Dendritic cell treated with granulocyte-macrophage colony-stimulating factor and Interleukin-4, amounts not matched to agents 40 ng/mL and 50 ng/mL, for 4 days (primary cell): ENCODE measurements around the gene CSRNP3.

Experiments
- H3K27ac Mint-ChIP-seq: one replicate; pipeline ENCODE4 v1.8.0; 2022; ENCODE audit warnings: mild to moderate bottlenecking, mixed read lengths
- H3K27me3 Mint-ChIP-seq: one replicate; pipeline ENCODE4 v1.8.0; 2022; ENCODE audit warnings: mild to moderate bottlenecking, mixed read lengths
- H3K36me3 Mint-ChIP-seq: one replicate; pipeline ENCODE4 v1.8.0; 2022; ENCODE audit warnings: low read depth, mixed read lengths
- H3K4me1 Mint-ChIP-seq: one replicate; pipeline ENCODE4 v1.8.0; 2022; ENCODE audit warnings: low read depth, mixed read lengths
- H3K4me3 Mint-ChIP-seq: one replicate; pipeline ENCODE4 v1.8.0; 2022; ENCODE audit warnings: mild to moderate bottlenecking, moderate library complexity, mixed read lengths
- H3K9me3 Mint-ChIP-seq: one replicate; pipeline ENCODE4 v1.8.0; 2022; ENCODE audit warnings: mixed read lengths
- intact Hi-C: fragments of 100-400 bp; cut with micrococcal nuclease; formaldehyde crosslinking; loops from one replicate; pipeline ENCODE4 v1.15.0; 2022

The CSRNP3 gene

GRCh38 chr2:165469417-165469816, at the start of gene CSRNP3:
Gene CSRNP3 (plus strand): TSS chr2:165469698. CDS start chr2:165595066, 125,368 bp downstream.
- Mint-ChIP-seq H3K27ac (no peak within 1 kb of the TSS), H3K4me1 (no peaks in the 10 kb centered on the region), H3K4me3 (no peak within 1 kb of the TSS), H3K9me3 (no peaks in the 10 kb centered on the region), H3K27me3 (no peaks in the 10 kb centered on the region), H3K36me3 (no peaks in the 10 kb centered on the region)
- intact Hi-C loops, result no loop called here

GRCh38 chr2:165420231-165420630, 49.3 kb upstream of the CSRNP3 start:
- Mint-ChIP-seq H3K9me3 (peaks cover 47% of the 10 kb centered on the region), H3K36me3 (no peaks in the 10 kb centered on the region), H3K4me1 (no peaks in the 10 kb centered on the region), H3K27ac (no peak overlapping the region), H3K4me3 (no peak overlapping the region), H3K27me3 (no peaks in the 10 kb centered on the region)
- intact Hi-C loops, result no loop called here

GRCh38 chr2:165423081-165423480, 46.4 kb upstream of the CSRNP3 start:
- H3K9me3 Mint-ChIP-seq, result peaks cover 27% of the 10 kb centered on the region
- no peak overlapping the region for H3K27ac Mint-ChIP-seq
- no peak overlapping the region for H3K4me3 Mint-ChIP-seq
- intact Hi-C loops, result no loop called here
- H3K27me3 Mint-ChIP-seq, result no peaks in the 10 kb centered on the region
- H3K36me3 Mint-ChIP-seq, result no peaks in the 10 kb centered on the region
- H3K4me1 Mint-ChIP-seq, result no peaks in the 10 kb centered on the region

GRCh38 chr2:165425556-165425955, 43.9 kb upstream of the CSRNP3 start:
- no peak overlapping the region for H3K4me3 Mint-ChIP-seq

GRCh38 chr2:165427686-165428085, 41.8 kb upstream of the CSRNP3 start:
- Mint-ChIP-seq H3K4me1 (no peaks in the 10 kb centered on the region), H3K9me3 (peaks cover 23% of the 10 kb centered on the region), H3K27me3 (no peaks in the 10 kb centered on the region), H3K36me3 (no peaks in the 10 kb centered on the region), H3K27ac (no peak overlapping the region), H3K4me3 (no peak overlapping the region)
- intact Hi-C loops, result no loop called here

More at GRCh38 chr2:165425556-165425955, 43.9 kb upstream of the CSRNP3 start:
- Mint-ChIP-seq H3K9me3 (peaks cover 28% of the 10 kb centered on the region), H3K36me3 (no peaks in the 10 kb centered on the region), H3K4me1 (no peaks in the 10 kb centered on the region), H3K27me3 (no peaks in the 10 kb centered on the region), H3K27ac (no peak overlapping the region)
- intact Hi-C loops, result no loop called here

GRCh38 chr2:165428926-165429325, 40.6 kb upstream of the CSRNP3 start:
- no peaks in the 10 kb centered on the region for H3K27me3 Mint-ChIP-seq
- no peak overlapping the region for H3K4me3 Mint-ChIP-seq
- no peak overlapping the region for H3K27ac Mint-ChIP-seq
- H3K36me3 Mint-ChIP-seq, result no peaks in the 10 kb centered on the region
- H3K9me3 Mint-ChIP-seq, result peaks cover 11% of the 10 kb centered on the region
- H3K4me1 Mint-ChIP-seq, result no peaks in the 10 kb centered on the region
- intact Hi-C loops, result no loop called here

- peaks cover 7% of the 10 kb centered on the region for H3K9me3 Mint-ChIP-seq
- no peak overlapping the region for H3K27ac Mint-ChIP-seq
Observed at GRCh38 chr2:165431014-165431413, 38.5 kb upstream of the CSRNP3 start.

GRCh38 chr2:165432234-165432966, 37.1 kb upstream of the CSRNP3 start:
- Mint-ChIP-seq H3K4me3 (no peak overlapping the region), H3K27me3 (no peaks in the 10 kb centered on the region), H3K4me1 (no peaks in the 10 kb centered on the region), H3K36me3 (no peaks in the 10 kb centered on the region), H3K9me3 (peaks cover 7% of the 10 kb centered on the region), H3K27ac (no peak overlapping the region)
- intact Hi-C loops, result no loop called here

More at GRCh38 chr2:165431014-165431413, 38.5 kb upstream of the CSRNP3 start:
- no peaks in the 10 kb centered on the region for H3K36me3 Mint-ChIP-seq
- no peak overlapping the region for H3K4me3 Mint-ChIP-seq
- H3K27me3 Mint-ChIP-seq, result no peaks in the 10 kb centered on the region
- no peaks in the 10 kb centered on the region for H3K4me1 Mint-ChIP-seq
- intact Hi-C loops, result no loop called here

- intact Hi-C loops, result no loop called here
- H3K27me3 Mint-ChIP-seq, result no peaks in the 10 kb centered on the region
- no peaks in the 10 kb centered on the region for H3K4me1 Mint-ChIP-seq
- H3K27ac Mint-ChIP-seq, result no peak overlapping the region
- no peak overlapping the region for H3K4me3 Mint-ChIP-seq
- H3K9me3 Mint-ChIP-seq, result no peaks in the 10 kb centered on the region
- H3K36me3 Mint-ChIP-seq, result no peaks in the 10 kb centered on the region
Observed at GRCh38 chr2:165434865-165435496, 34.5 kb upstream of the CSRNP3 start.

GRCh38 chr2:165435611-165436010, 33.9 kb upstream of the CSRNP3 start:
- Mint-ChIP-seq H3K36me3 (no peaks in the 10 kb centered on the region), H3K9me3 (no peaks in the 10 kb centered on the region), H3K27ac (no peak overlapping the region), H3K4me3 (no peak overlapping the region), H3K4me1 (no peaks in the 10 kb centered on the region), H3K27me3 (no peaks in the 10 kb centered on the region)
- intact Hi-C loops, result no loop called here

GRCh38 chr2:165436559-165436958, 32.9 kb upstream of the CSRNP3 start:
- intact Hi-C loops, result no loop called here
- Mint-ChIP-seq H3K27ac (no peak overlapping the region), H3K27me3 (no peaks in the 10 kb centered on the region), H3K4me3 (no peak overlapping the region), H3K9me3 (no peaks in the 10 kb centered on the region), H3K4me1 (no peaks in the 10 kb centered on the region), H3K36me3 (no peaks in the 10 kb centered on the region)

- no peak overlapping the region for H3K4me3 Mint-ChIP-seq
- H3K27me3 Mint-ChIP-seq, result no peaks in the 10 kb centered on the region
- no peak overlapping the region for H3K27ac Mint-ChIP-seq
- no peaks in the 10 kb centered on the region for H3K4me1 Mint-ChIP-seq
- no peaks in the 10 kb centered on the region for H3K36me3 Mint-ChIP-seq
- intact Hi-C loops, result no loop called here
- no peaks in the 10 kb centered on the region for H3K9me3 Mint-ChIP-seq
Observed at GRCh38 chr2:165440367-165440766, 29.1 kb upstream of the CSRNP3 start.

- no peaks in the 10 kb centered on the region for H3K4me1 Mint-ChIP-seq
- intact Hi-C loops, result no loop called here
- H3K36me3 Mint-ChIP-seq, result no peaks in the 10 kb centered on the region
- H3K27me3 Mint-ChIP-seq, result no peaks in the 10 kb centered on the region
- H3K4me3 Mint-ChIP-seq, result no peak overlapping the region
- no peaks in the 10 kb centered on the region for H3K9me3 Mint-ChIP-seq
- no peak overlapping the region for H3K27ac Mint-ChIP-seq
Observed at GRCh38 chr2:165443511-165443910, 26.0 kb upstream of the CSRNP3 start.

GRCh38 chr2:165448406-165448805, 21.1 kb upstream of the CSRNP3 start:
- Mint-ChIP-seq H3K27me3 (no peaks in the 10 kb centered on the region), H3K27ac (no peak overlapping the region), H3K36me3 (no peaks in the 10 kb centered on the region), H3K4me3 (no peak overlapping the region), H3K9me3 (no peaks in the 10 kb centered on the region), H3K4me1 (no peaks in the 10 kb centered on the region)
- intact Hi-C loops, result no loop called here

- Mint-ChIP-seq H3K4me1 (no peaks in the 10 kb centered on the region), H3K36me3 (no peaks in the 10 kb centered on the region), H3K4me3 (no peak overlapping the region), H3K9me3 (no peaks in the 10 kb centered on the region), H3K27me3 (no peaks in the 10 kb centered on the region), H3K27ac (no peak overlapping the region)
- intact Hi-C loops, result no loop called here
Observed at GRCh38 chr2:165450156-165450555, 19.3 kb upstream of the CSRNP3 start.
